GM23338 (cell line): ENCODE measurements around the gene FMN2. TPM values are rescaled to one million over a fixed set of nuclear protein-coding genes. Genes with fewer than 3 reads are reported as not detected.

Experiments used
- ATAC-seq: fragments of 200-7000 bp; cut with Tn5 transposase; 3 replicates; pipeline ENCODE4 v1.9.1; 2020
- DNase-seq: peaks from one replicate; pipeline ENCODE4 v3.0.0-alpha.2; 2015; ENCODE audit warnings: low spot score
- H2AFZ ChIP-seq: fragments of 200-600 bp; sonication (generic); 2 replicates; pipeline ENCODE4 v1.8.0; 2016; ENCODE audit warnings: antibody characterized with exemption, mild to moderate bottlenecking, moderate library complexity
- H3F3A ChIP-seq: fragments of 200-600 bp; sonication (generic); replicated peaks from 2 replicates; pipeline ENCODE4 v1.8.0; 2017; ENCODE audit warnings: antibody characterized with exemption, mixed run types, low read depth
- H3K27ac ChIP-seq: fragments of 200-600 bp; sonication (generic); 2 replicates; pipeline ENCODE4 v1.6.1; 2016; ENCODE audit warnings: low read depth
- H3K27me3 ChIP-seq: fragments of 200-600 bp; sonication (generic); 2 replicates; pipeline ENCODE4 v1.8.0; 2016; ENCODE audit warnings: mild to moderate bottlenecking, mixed run types, moderate library complexity; ENCODE audit not compliant: insufficient read depth
- H3K36me3 ChIP-seq: fragments of 200-600 bp; sonication (generic); 2 replicates; pipeline ENCODE4 v1.8.0; 2016; ENCODE audit warnings: mild to moderate bottlenecking; ENCODE audit not compliant: insufficient read depth
- H3K4me1 ChIP-seq: fragments of 200-600 bp; sonication (generic); 2 replicates; pipeline ENCODE4 v1.8.0; 2016; ENCODE audit warnings: mild to moderate bottlenecking, moderate library complexity; ENCODE audit not compliant: insufficient read depth
- H3K4me2 ChIP-seq: fragments of 200-600 bp; sonication (generic); 2 replicates; pipeline ENCODE4 v1.7.1; 2017; ENCODE audit warnings: mixed run types
- H3K4me3 ChIP-seq: fragments of 200-600 bp; sonication (generic); 2 replicates; pipeline ENCODE4 v1.6.1; 2016; ENCODE audit warnings: mixed run types
- H3K79me2 ChIP-seq: fragments of 200-600 bp; sonication (generic); replicated peaks from 2 replicates; pipeline ENCODE4 v1.8.0; 2017; ENCODE audit warnings: mild to moderate bottlenecking; ENCODE audit not compliant: insufficient read depth
- H3K9me2 ChIP-seq: fragments of 200-600 bp; sonication (generic); 2 replicates; pipeline ENCODE4 v1.8.0; 2017; ENCODE audit not compliant: insufficient read depth
- H4K20me1 ChIP-seq: fragments of 200-600 bp; sonication (generic); replicated peaks from 2 replicates; pipeline ENCODE4 v1.8.0; 2017; ENCODE audit warnings: mild to moderate bottlenecking; ENCODE audit not compliant: insufficient read depth
- H3K27ac Mint-ChIP-seq: 2 replicates; pipeline ENCODE4 v1.8.0; 2020; ENCODE audit warnings: inconsistent platforms, mild to moderate bottlenecking, moderate library complexity, mixed read lengths
- H3K27me3 Mint-ChIP-seq: 3 replicates; pipeline ENCODE4 v1.8.0; 2022; ENCODE audit warnings: low read depth, mild to moderate bottlenecking, moderate library complexity, mixed read lengths, inconsistent platforms; ENCODE audit not compliant: insufficient read depth, poor library complexity
- H3K36me3 Mint-ChIP-seq: 3 replicates; pipeline ENCODE4 v1.8.0; 2021; ENCODE audit warnings: low read depth, mild to moderate bottlenecking, inconsistent platforms, moderate library complexity, mixed read lengths
- H3K4me1 Mint-ChIP-seq: 3 replicates; pipeline ENCODE4 v1.8.0; 2020; ENCODE audit warnings: mild to moderate bottlenecking, inconsistent platforms, mixed read lengths
- H3K4me3 Mint-ChIP-seq: 3 replicates; pipeline ENCODE4 v1.8.0; 2021; ENCODE audit warnings: moderate library complexity, mild to moderate bottlenecking, inconsistent platforms, mixed read lengths
- H3K9me3 Mint-ChIP-seq: 3 replicates; pipeline ENCODE4 v1.8.0; 2020; ENCODE audit warnings: moderate library complexity, mild to moderate bottlenecking, inconsistent platforms, mixed read lengths
- CREB1 ChIP-seq: fragments of 250-450 bp; sonication (Bioruptor Pico); IDR thresholded peaks from 2 replicates; pipeline ENCODE4 v1.5.0; 2020; ENCODE audit warnings: low read depth, mild to moderate bottlenecking, moderate library complexity
- EZH2 ChIP-seq: fragments of 200-600 bp; sonication (generic); IDR thresholded peaks from one replicate; pipeline ENCODE4 v1.8.0; 2017; ENCODE audit warnings: antibody characterized with exemption, mild to moderate bottlenecking, low read depth; ENCODE audit not compliant: unreplicated experiment
- EZH2phosphoT487 ChIP-seq: fragments of 200-600 bp; sonication (generic); IDR thresholded peaks from one replicate; pipeline ENCODE4 v1.8.1; 2018; ENCODE audit warnings: antibody characterized with exemption; ENCODE audit not compliant: unreplicated experiment
- JUNB ChIP-seq: IDR thresholded peaks from one replicate; pipeline ENCODE4 v1.6.1; 2016; ENCODE audit warnings: antibody characterized with exemption; ENCODE audit not compliant: unreplicated experiment
- NANOG ChIP-seq: IDR thresholded peaks from 2 replicates; pipeline ENCODE4 v1.6.1; 2016; ENCODE audit warnings: antibody characterized with exemption, borderline replicate concordance
- POLR2AphosphoS5 ChIP-seq: IDR thresholded peaks from 2 replicates; pipeline ENCODE4 v1.6.1; 2016; ENCODE audit warnings: antibody characterized with exemption, low read depth
- STAT1 ChIP-seq: IDR thresholded peaks from one replicate; pipeline ENCODE4 v1.6.1; 2016; ENCODE audit warnings: antibody characterized with exemption; ENCODE audit not compliant: unreplicated experiment
- ZNF114 ChIP-seq: fragments of 250-450 bp; sonication (Bioruptor Pico); IDR thresholded peaks from 2 replicates; pipeline ENCODE4 v1.5.0; 2020; ENCODE audit warnings: mild to moderate bottlenecking, moderate library complexity
- ZNF331 ChIP-seq: fragments of 250-450 bp; sonication (Bioruptor Pico); IDR thresholded peaks from 2 replicates; pipeline ENCODE4 v1.5.0; 2020; ENCODE audit warnings: low read depth, mild to moderate bottlenecking, moderate library complexity
- polyA plus RNA-seq: library from polyadenylated mRNA; unstranded; fragments of >200 nt; fragmentation: Nextera tagmentation; extraction: Ambion mirVana; gene quantifications from 2 replicates; pipeline ENCODE4 v1.2.1, GENCODE V29; 2016
- total RNA-seq: library from RNA; depleted of rRNA; stranded (reverse); fragments of >200 nt; shearing (Covaris generic); gene quantifications from 2 replicates; pipeline ENCODE4 v1.2.3, GENCODE V29; 2014
- TF ChIP-seq, protein P1 (sequence below): IDR thresholded peaks from one replicate; pipeline ENCODE4 v1.6.1; 2018; ENCODE audit warnings: antibody characterized with exemption; ENCODE audit not compliant: unreplicated experiment
- TF ChIP-seq, protein P2 (sequence below): IDR thresholded peaks from 2 replicates; pipeline ENCODE4 v1.6.1; 2016; ENCODE audit warnings: antibody characterized with exemption
- TF ChIP-seq, protein P3 (sequence below), 2 experiments: fragments of 200-600 bp in 1 of 2; sonication (generic) in 1 of 2; conservative IDR thresholded peaks; 2 replicates each; pipeline versions ENCODE4 v1.5.1 to v1.6.1; 2016 to 2017; ENCODE audit warnings: antibody characterized with exemption in 2 of 2, low read depth in 2 of 2, mild to moderate bottlenecking in 2 of 2, moderate library complexity in 1 of 2
- TF ChIP-seq, protein P4 (sequence below): fragments of 250-450 bp; sonication (Bioruptor Pico); IDR thresholded peaks from 2 replicates; pipeline ENCODE4 v1.5.0; 2020; ENCODE audit warnings: mild to moderate bottlenecking, moderate library complexity

FMN2 gene
- total and polyA plus RNA-seq, 2 experiments from 2014 or later: 1.5 to 2.5 TPM

DNA sequence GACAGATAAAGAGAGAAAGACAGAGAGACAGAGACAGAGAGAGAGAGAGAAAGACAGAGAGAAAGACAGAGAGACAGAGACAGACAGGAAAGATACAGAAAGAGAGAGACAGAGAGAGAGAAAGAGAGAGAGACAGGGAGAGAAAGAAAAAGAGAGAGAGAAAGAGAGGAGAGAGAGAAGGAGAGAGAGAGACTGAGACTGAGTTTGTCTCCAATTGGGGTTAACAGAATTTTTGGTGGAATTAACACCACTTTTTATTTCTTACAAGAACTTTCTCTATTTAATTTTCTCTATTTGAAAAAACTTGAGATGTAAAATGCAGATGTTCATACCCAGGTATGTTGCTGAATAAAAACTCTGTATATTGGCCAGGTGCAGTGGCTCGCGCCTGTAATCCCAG, 56.6 kb downstream of the FMN2 start:
- no peak overlapping the region for H3K4me3 ChIP-seq
- Mint-ChIP-seq H3K27me3 (peaks cover 6% of the 10 kb centered on the region), H3K36me3 (no peaks in the 10 kb centered on the region), H3K9me3 (no peaks in the 10 kb centered on the region), H3K27ac (no peak overlapping the region), H3K4me3 (no peak overlapping the region), H3K4me1 (no peaks in the 10 kb centered on the region; the same call in 2 of the 3 replicates)
- no peak overlapping the region for H3K4me2 ChIP-seq
- no peak overlapping the region for H2AFZ ChIP-seq
- no peak overlapping the region for H3K27ac ChIP-seq
- no peaks in the 10 kb centered on the region; the same call in 1 of the 2 replicates for H4K20me1 ChIP-seq
- no peaks in the 10 kb centered on the region for H3K27me3 ChIP-seq
- no peaks in the 10 kb centered on the region for H3K79me2 ChIP-seq
- H3F3A ChIP-seq: no peaks in the 10 kb centered on the region
- H3K9me2 ChIP-seq: no peaks in the 10 kb centered on the region
- ATAC-seq: no peak
- H3K36me3 ChIP-seq: no peaks in the 10 kb centered on the region
- DNase-seq: no peak
- no peak for TF ChIP-seq JUNB
- TF ChIP-seq, protein P1, sequence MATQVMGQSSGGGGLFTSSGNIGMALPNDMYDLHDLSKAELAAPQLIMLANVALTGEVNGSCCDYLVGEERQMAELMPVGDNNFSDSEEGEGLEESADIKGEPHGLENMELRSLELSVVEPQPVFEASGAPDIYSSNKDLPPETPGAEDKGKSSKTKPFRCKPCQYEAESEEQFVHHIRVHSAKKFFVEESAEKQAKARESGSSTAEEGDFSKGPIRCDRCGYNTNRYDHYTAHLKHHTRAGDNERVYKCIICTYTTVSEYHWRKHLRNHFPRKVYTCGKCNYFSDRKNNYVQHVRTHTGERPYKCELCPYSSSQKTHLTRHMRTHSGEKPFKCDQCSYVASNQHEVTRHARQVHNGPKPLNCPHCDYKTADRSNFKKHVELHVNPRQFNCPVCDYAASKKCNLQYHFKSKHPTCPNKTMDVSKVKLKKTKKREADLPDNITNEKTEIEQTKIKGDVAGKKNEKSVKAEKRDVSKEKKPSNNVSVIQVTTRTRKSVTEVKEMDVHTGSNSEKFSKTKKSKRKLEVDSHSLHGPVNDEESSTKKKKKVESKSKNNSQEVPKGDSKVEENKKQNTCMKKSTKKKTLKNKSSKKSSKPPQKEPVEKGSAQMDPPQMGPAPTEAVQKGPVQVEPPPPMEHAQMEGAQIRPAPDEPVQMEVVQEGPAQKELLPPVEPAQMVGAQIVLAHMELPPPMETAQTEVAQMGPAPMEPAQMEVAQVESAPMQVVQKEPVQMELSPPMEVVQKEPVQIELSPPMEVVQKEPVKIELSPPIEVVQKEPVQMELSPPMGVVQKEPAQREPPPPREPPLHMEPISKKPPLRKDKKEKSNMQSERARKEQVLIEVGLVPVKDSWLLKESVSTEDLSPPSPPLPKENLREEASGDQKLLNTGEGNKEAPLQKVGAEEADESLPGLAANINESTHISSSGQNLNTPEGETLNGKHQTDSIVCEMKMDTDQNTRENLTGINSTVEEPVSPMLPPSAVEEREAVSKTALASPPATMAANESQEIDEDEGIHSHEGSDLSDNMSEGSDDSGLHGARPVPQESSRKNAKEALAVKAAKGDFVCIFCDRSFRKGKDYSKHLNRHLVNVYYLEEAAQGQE: no peak
- no peak for TF ChIP-seq CREB1 (CRISPR knock-in tag)
- TF ChIP-seq, protein P2, sequence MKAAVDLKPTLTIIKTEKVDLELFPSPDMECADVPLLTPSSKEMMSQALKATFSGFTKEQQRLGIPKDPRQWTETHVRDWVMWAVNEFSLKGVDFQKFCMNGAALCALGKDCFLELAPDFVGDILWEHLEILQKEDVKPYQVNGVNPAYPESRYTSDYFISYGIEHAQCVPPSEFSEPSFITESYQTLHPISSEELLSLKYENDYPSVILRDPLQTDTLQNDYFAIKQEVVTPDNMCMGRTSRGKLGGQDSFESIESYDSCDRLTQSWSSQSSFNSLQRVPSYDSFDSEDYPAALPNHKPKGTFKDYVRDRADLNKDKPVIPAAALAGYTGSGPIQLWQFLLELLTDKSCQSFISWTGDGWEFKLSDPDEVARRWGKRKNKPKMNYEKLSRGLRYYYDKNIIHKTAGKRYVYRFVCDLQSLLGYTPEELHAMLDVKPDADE: no peak
- no peak for TF ChIP-seq EZH2phosphoT487
- TF ChIP-seq POLR2AphosphoS5: no peak
- TF ChIP-seq, protein P3, sequence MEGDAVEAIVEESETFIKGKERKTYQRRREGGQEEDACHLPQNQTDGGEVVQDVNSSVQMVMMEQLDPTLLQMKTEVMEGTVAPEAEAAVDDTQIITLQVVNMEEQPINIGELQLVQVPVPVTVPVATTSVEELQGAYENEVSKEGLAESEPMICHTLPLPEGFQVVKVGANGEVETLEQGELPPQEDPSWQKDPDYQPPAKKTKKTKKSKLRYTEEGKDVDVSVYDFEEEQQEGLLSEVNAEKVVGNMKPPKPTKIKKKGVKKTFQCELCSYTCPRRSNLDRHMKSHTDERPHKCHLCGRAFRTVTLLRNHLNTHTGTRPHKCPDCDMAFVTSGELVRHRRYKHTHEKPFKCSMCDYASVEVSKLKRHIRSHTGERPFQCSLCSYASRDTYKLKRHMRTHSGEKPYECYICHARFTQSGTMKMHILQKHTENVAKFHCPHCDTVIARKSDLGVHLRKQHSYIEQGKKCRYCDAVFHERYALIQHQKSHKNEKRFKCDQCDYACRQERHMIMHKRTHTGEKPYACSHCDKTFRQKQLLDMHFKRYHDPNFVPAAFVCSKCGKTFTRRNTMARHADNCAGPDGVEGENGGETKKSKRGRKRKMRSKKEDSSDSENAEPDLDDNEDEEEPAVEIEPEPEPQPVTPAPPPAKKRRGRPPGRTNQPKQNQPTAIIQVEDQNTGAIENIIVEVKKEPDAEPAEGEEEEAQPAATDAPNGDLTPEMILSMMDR (conservative IDR thresholded peaks at IDR 0.05; ENCODE audit: low read depth in 2 of 2): no peak
- no peak for TF ChIP-seq EZH2
- TF ChIP-seq STAT1: no peak
- TF ChIP-seq, protein P4, sequence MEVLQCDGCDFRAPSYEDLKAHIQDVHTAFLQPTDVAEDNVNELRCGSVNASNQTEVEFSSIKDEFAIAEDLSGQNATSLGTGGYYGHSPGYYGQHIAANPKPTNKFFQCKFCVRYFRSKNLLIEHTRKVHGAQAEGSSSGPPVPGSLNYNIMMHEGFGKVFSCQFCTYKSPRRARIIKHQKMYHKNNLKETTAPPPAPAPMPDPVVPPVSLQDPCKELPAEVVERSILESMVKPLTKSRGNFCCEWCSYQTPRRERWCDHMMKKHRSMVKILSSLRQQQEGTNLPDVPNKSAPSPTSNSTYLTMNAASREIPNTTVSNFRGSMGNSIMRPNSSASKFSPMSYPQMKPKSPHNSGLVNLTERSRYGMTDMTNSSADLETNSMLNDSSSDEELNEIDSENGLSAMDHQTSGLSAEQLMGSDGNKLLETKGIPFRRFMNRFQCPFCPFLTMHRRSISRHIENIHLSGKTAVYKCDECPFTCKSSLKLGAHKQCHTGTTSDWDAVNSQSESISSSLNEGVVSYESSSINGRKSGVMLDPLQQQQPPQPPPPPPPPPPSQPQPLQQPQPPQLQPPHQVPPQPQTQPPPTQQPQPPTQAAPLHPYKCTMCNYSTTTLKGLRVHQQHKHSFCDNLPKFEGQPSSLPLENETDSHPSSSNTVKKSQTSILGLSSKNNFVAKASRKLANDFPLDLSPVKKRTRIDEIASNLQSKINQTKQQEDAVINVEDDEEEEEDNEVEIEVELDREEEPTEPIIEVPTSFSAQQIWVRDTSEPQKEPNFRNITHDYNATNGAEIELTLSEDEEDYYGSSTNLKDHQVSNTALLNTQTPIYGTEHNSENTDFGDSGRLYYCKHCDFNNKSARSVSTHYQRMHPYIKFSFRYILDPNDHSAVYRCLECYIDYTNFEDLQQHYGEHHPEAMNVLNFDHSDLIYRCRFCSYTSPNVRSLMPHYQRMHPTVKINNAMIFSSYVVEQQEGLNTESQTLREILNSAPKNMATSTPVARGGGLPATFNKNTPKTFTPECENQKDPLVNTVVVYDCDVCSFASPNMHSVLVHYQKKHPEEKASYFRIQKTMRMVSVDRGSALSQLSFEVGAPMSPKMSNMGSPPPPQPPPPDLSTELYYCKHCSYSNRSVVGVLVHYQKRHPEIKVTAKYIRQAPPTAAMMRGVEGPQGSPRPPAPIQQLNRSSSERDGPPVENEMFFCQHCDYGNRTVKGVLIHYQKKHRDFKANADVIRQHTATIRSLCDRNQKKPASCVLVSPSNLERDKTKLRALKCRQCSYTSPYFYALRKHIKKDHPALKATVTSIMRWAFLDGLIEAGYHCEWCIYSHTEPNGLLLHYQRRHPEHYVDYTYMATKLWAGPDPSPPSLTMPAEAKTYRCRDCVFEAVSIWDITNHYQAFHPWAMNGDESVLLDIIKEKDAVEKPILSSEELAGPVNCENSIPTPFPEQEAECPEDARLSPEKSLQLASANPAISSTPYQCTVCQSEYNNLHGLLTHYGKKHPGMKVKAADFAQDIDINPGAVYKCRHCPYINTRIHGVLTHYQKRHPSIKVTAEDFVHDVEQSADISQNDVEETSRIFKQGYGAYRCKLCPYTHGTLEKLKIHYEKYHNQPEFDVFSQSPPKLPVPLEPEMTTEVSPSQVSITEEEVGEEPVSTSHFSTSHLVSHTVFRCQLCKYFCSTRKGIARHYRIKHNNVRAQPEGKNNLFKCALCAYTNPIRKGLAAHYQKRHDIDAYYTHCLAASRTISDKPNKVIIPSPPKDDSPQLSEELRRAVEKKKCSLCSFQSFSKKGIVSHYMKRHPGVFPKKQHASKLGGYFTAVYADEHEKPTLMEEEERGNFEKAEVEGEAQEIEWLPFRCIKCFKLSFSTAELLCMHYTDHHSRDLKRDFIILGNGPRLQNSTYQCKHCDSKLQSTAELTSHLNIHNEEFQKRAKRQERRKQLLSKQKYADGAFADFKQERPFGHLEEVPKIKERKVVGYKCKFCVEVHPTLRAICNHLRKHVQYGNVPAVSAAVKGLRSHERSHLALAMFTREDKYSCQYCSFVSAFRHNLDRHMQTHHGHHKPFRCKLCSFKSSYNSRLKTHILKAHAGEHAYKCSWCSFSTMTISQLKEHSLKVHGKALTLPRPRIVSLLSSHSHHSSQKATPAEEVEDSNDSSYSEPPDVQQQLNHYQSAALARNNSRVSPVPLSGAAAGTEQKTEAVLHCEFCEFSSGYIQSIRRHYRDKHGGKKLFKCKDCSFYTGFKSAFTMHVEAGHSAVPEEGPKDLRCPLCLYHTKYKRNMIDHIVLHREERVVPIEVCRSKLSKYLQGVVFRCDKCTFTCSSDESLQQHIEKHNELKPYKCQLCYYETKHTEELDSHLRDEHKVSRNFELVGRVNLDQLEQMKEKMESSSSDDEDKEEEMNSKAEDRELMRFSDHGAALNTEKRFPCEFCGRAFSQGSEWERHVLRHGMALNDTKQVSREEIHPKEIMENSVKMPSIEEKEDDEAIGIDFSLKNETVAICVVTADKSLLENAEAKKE: no peak
- no peak for TF ChIP-seq NANOG
- TF ChIP-seq ZNF114 (CRISPR knock-in tag): no peak
- no peak for TF ChIP-seq ZNF331 (CRISPR knock-in tag)
- H3K4me1 ChIP-seq: no peaks in the 10 kb centered on the region
